DOHH2 (cell line): ENCODE data around the gene MACROH2A2.

Experiments used
- CTCF ChIP-seq: fragments of 200-600 bp; sonication (generic); IDR thresholded peaks from one replicate; pipeline ENCODE4 v1.5.1; 2014; ENCODE audit warnings: antibody characterized with exemption, mild to moderate bottlenecking, low read depth, low read length; ENCODE audit not compliant: poor library complexity, severe bottlenecking
- EZH2phosphoT487 ChIP-seq: fragments of 200-600 bp; sonication (generic); IDR thresholded peaks from 2 replicates; pipeline ENCODE4 v1.6.1; 2017; ENCODE audit warnings: borderline replicate concordance, mild to moderate bottlenecking, antibody characterized with exemption, low read length, moderate library complexity, mixed read lengths

DNA sequence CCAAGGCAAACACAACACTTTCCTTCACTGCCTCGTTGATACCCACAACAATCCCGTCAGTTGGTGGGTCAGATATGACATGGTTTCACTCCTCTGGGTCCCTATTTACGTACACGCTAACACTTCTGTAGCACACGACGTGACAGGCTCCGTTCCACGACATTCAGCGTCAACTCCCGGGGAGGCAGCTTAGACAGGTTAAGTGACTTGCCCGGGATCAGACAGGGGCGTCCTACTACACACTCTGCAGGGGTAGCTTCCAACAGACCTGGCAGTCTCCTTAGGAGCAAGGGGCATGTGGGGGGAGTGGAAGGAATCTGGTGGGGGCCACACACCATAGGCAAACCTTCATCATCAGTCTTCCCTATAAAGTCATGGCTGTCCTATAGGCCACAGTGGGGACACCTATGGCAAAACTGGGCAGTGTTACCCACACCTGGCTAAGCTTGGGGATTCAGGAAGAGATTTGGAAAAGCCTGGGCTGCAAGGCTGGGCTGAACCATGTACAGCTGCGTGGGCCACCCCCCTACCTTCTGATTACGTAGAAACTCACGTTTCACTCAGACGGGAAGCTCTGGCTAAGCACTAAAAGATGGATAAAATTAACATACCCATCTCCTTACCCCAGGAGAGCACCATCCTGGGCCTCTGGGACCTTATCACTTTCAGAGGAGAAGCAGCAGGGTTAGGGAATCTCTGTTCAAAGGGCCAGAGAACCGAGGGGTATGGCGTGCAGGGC is 91.9 kb downstream of the MACROH2A2 start:
- no peak for TF ChIP-seq CTCF
- no peak for TF ChIP-seq EZH2phosphoT487
